HepG2 (cell line): Measurements from ENCODE around the gene MBLAC1. TPM values are rescaled to one million over a fixed set of nuclear protein-coding genes. Genes with fewer than 3 reads are reported as not detected.

Experiments used
- CC2D1A ChIP-seq: sonication (generic); formaldehyde crosslinking; IDR thresholded peaks from 2 replicates; pipeline ENCODE4 v1.8.1; 2023; ENCODE audit warnings: mild to moderate bottlenecking, missing genetic modification reagents
- CEBPB ChIP-seq: IDR thresholded peaks from 2 replicates; pipeline ENCODE4 v1.6.1; 2011; ENCODE audit warnings: low read depth, low read length, improper control_type of control experiment, borderline replicate concordance
- CHD4 ChIP-seq: fragments of 200-600 bp; sonication (generic); IDR thresholded peaks from 2 replicates; pipeline ENCODE4 v1.7.0; 2017; ENCODE audit warnings: mild to moderate bottlenecking, low read length, borderline replicate concordance
- E2F1 ChIP-seq: sonication (generic); formaldehyde crosslinking; IDR thresholded peaks from 2 replicates; pipeline ENCODE4 v1.5.0; 2020; ENCODE audit warnings: missing genetic modification reagents
- ELF4 ChIP-seq: sonication (generic); formaldehyde crosslinking; IDR thresholded peaks from 2 replicates; pipeline ENCODE4 v1.5.0; 2020; ENCODE audit warnings: missing genetic modification reagents, mild to moderate bottlenecking, moderate library complexity, borderline replicate concordance
- FOXK1 ChIP-seq: sonication (generic); formaldehyde crosslinking; IDR thresholded peaks from 2 replicates; pipeline ENCODE4 v1.4.0; 2020; ENCODE audit warnings: low read depth, missing genetic modification reagents, borderline replicate concordance
- GATA4 ChIP-seq: sonication (generic); IDR thresholded peaks from 2 replicates; pipeline ENCODE4 v1.6.1; 2016; ENCODE audit warnings: antibody characterized with exemption, low read depth, borderline replicate concordance
- IRF2 ChIP-seq: IDR thresholded peaks from 2 replicates; pipeline ENCODE4 v1.6.1; 2018; ENCODE audit warnings: missing genetic modification reagents, missing compliant biosample characterization
- ISX ChIP-seq: sonication (generic); formaldehyde crosslinking; conservative IDR thresholded peaks from 2 replicates; pipeline ENCODE4 v1.5.0; 2020; ENCODE audit warnings: missing genetic modification reagents
- MTA1 ChIP-seq: sonication (generic); formaldehyde crosslinking; IDR thresholded peaks from 2 replicates; pipeline ENCODE4 v1.4.0; 2020; ENCODE audit warnings: missing genetic modification reagents, mild to moderate bottlenecking, borderline replicate concordance
- POGZ ChIP-seq: sonication (generic); formaldehyde crosslinking; IDR thresholded peaks from 2 replicates; pipeline ENCODE4 v1.4.0; 2020; ENCODE audit warnings: mild to moderate bottlenecking, missing genetic modification reagents
- POLR2A ChIP-seq, 2 experiments: IDR thresholded peaks; 2 replicates each; pipeline ENCODE4 v1.6.1; 2011; ENCODE audit warnings: low read depth in 2 of 2, low read length in 2 of 2, mild to moderate bottlenecking in 1 of 2, moderate library complexity in 1 of 2; ENCODE audit not compliant: insufficient read depth in 1 of 2
- SRF ChIP-seq: IDR thresholded peaks from 2 replicates; pipeline ENCODE4 v1.6.1; 2011; ENCODE audit warnings: mild to moderate bottlenecking, low read depth, low read length, moderate library complexity
- TEAD3 ChIP-seq: optimal IDR thresholded peaks from 2 replicates; pipeline ENCODE3; 2016; ENCODE audit warnings: borderline replicate concordance
- ZNF232 ChIP-seq: sonication (generic); formaldehyde crosslinking; IDR thresholded peaks from 2 replicates; pipeline ENCODE4 v1.4.0; 2020; ENCODE audit warnings: missing genetic modification reagents, borderline replicate concordance
- ZNF282 ChIP-seq: fragments of 450-650 bp; IDR thresholded peaks from 2 replicates; pipeline ENCODE4 v1.6.1; 2018; ENCODE audit not compliant: partially characterized antibody
- ZNF570 ChIP-seq: sonication (generic); formaldehyde crosslinking; IDR thresholded peaks from 2 replicates; pipeline ENCODE4 v1.4.0; 2020; ENCODE audit warnings: mild to moderate bottlenecking, missing genetic modification reagents, borderline replicate concordance
- ZNF704 ChIP-seq: sonication (generic); formaldehyde crosslinking; IDR thresholded peaks from 2 replicates; pipeline ENCODE4 v1.8.1; 2023; ENCODE audit warnings: mild to moderate bottlenecking, inconsistent platforms, moderate library complexity, missing genetic modification reagents, borderline replicate concordance
- ZNF737 ChIP-seq: sonication (generic); formaldehyde crosslinking; IDR thresholded peaks from 2 replicates; pipeline ENCODE4 v1.5.0; 2020; ENCODE audit warnings: missing genetic modification reagents, mild to moderate bottlenecking, borderline replicate concordance
- ZSCAN31 ChIP-seq: sonication (generic); formaldehyde crosslinking; IDR thresholded peaks from 2 replicates; pipeline ENCODE4 v1.5.0; 2020; ENCODE audit warnings: low read depth, mild to moderate bottlenecking, missing genetic modification reagents
- polyA plus RNA-seq, 8 experiments: library from polyadenylated mRNA; depleted of rRNA in 3 of 8; stranded (reverse) in 7 of 8; unstranded in 1 of 8; fragments of >200 nt; fragmentation: Illumina TruSeq in 4 of 8; extraction: Trizol in 4 of 8; gene quantifications; 2 replicates each; pipeline versions ENCODE4 v1.2.1 to v1.2.3, GENCODE V29; 2011 to 2016; ENCODE audit warnings: low read depth in 4 of 8, missing spikeins in 1 of 8, mixed read lengths in 1 of 8; ENCODE audit not compliant: insufficient read depth in 1 of 8
- total RNA-seq, 5 experiments: library from RNA; depleted of rRNA; stranded (reverse); fragments of >200 nt; fragmentation: Illumina TruSeq; extraction: Trizol; gene quantifications; 2 replicates each; pipeline ENCODE4 v1.2.3, GENCODE V29; 2016; ENCODE audit warnings: low read depth in 1 of 5
- TF ChIP-seq, protein P1 (sequence below): sonication (generic); formaldehyde crosslinking; IDR thresholded peaks from 2 replicates; pipeline ENCODE4 v1.5.0; 2020; ENCODE audit warnings: mild to moderate bottlenecking, missing genetic modification reagents, borderline replicate concordance
- TF ChIP-seq, protein P2 (sequence below): IDR thresholded peaks from 2 replicates; pipeline ENCODE4 v1.6.1; 2016; ENCODE audit warnings: low read depth, borderline replicate concordance

The MBLAC1 gene
- total and polyA plus RNA-seq, 2 of the 13 experiments (the other 11 are each of a cell fraction or from before 2014, with no cell fraction given), result 0.79 to 2.1 TPM

GRCh38 chr7:100148559-100149328 lies 22.0 kb downstream of the MBLAC1 start, which contains the start of gene LAMTOR4 (continued):
- TF ChIP-seq GATA4 (peak; percentile 52; the same call in 1 of the 2 replicates), IRF2 (CRISPR knock-in tag) (no peak), ZSCAN31 (no peak), ZNF282 (no peak), POLR2A (IDR thresholded peaks at IDR 0.05; ENCODE audit: insufficient read depth in 1 of 2, low read depth in 2 of 2, low read length in 2 of 2) (peak in 1 of 2 experiments; percentile 92), E2F1 (CRISPR knock-in tag) (no peak; the same call in 1 of the 2 replicates), ZNF570 (CRISPR knock-in tag) (no peak), ZNF232 (CRISPR knock-in tag) (peak; percentile 83; the same call in 1 of the 2 replicates), MTA1 (CRISPR knock-in tag) (0 out of 2 replicates have a peak, but pooled peaks have one; percentile 24), CHD4 (no peak), POGZ (CRISPR knock-in tag) (0 out of 2 replicates have a peak, but pooled peaks have one; percentile 26), ISX (no peak), CC2D1A (no peak), ZNF737 (CRISPR knock-in tag) (no peak), FOXK1 (CRISPR knock-in tag) (no peak; the same call in 1 of the 2 replicates), ZNF704 (CRISPR knock-in tag) (peak; percentile 31; the same call in 1 of the 2 replicates), TEAD3 (peak; percentile 15), SRF (no peak), ELF4 (CRISPR knock-in tag) (peak; percentile 82; the same call in 1 of the 2 replicates), CEBPB (peak; percentile 86)
- TF ChIP-seq, protein P1, sequence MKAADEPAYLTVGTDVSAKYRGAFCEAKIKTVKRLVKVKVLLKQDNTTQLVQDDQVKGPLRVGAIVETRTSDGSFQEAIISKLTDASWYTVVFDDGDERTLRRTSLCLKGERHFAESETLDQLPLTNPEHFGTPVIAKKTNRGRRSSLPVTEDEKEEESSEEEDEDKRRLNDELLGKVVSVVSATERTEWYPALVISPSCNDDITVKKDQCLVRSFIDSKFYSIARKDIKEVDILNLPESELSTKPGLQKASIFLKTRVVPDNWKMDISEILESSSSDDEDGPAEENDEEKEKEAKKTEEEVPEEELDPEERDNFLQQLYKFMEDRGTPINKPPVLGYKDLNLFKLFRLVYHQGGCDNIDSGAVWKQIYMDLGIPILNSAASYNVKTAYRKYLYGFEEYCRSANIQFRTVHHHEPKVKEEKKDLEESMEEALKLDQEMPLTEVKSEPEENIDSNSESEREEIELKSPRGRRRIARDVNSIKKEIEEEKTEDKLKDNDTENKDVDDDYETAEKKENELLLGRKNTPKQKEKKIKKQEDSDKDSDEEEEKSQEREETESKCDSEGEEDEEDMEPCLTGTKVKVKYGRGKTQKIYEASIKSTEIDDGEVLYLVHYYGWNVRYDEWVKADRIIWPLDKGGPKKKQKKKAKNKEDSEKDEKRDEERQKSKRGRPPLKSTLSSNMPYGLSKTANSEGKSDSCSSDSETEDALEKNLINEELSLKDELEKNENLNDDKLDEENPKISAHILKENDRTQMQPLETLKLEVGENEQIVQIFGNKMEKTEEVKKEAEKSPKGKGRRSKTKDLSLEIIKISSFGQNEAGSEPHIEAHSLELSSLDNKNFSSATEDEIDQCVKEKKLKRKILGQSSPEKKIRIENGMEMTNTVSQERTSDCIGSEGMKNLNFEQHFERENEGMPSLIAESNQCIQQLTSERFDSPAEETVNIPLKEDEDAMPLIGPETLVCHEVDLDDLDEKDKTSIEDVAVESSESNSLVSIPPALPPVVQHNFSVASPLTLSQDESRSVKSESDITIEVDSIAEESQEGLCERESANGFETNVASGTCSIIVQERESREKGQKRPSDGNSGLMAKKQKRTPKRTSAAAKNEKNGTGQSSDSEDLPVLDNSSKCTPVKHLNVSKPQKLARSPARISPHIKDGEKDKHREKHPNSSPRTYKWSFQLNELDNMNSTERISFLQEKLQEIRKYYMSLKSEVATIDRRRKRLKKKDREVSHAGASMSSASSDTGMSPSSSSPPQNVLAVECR (CRISPR knock-in tag), result peak; percentile 72
- TF ChIP-seq, protein P2, sequence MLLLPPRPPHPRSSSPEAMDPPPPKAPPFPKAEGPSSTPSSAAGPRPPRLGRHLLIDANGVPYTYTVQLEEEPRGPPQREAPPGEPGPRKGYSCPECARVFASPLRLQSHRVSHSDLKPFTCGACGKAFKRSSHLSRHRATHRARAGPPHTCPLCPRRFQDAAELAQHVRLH (CRISPR knock-in tag), result peak; percentile 86; the same call in 1 of the 2 replicates
